Stimulated activated naive CD8-positive, alpha-beta T cell treated with anti-CD3 and anti-CD28 coated beads, Interleukin-15, amount 100 ng/mL, for 72 hours (primary cell): ENCODE results near the gene SOCS6.
"Not testable (repeated sequence)": the region's sequence is repeated elsewhere in the genome, so short reads cannot be mapped to it uniquely, and the experiment has no call there.

Experiments used
- ATAC-seq: fragments of 150-1000 bp; cut with Tn5 transposase; 2 replicates; pipeline ENCODE4 v1.10.0; 2021; ENCODE audit warnings: mild to moderate bottlenecking, moderate library complexity
- DNase-seq, 2 donors: peaks; one replicate each; pipeline ENCODE4 v3.0.0; 2021 to 2022
- H3K27ac Mint-ChIP-seq, 2 donors: one replicate each; pipeline ENCODE4 v1.8.0; 2022; ENCODE audit warnings: mild to moderate bottlenecking in 2 of 2, mixed read lengths in 2 of 2, moderate library complexity in 2 of 2
- H3K27me3 Mint-ChIP-seq: one replicate; pipeline ENCODE4 v1.8.0; 2022; ENCODE audit warnings: mixed read lengths
- H3K4me1 Mint-ChIP-seq: one replicate; pipeline ENCODE4 v1.8.0; 2022; ENCODE audit warnings: mild to moderate bottlenecking, mixed read lengths
- H3K4me3 Mint-ChIP-seq, 2 donors: one replicate each; pipeline ENCODE4 v1.8.0; 2022; ENCODE audit warnings: mild to moderate bottlenecking in 2 of 2, mixed read lengths in 2 of 2, moderate library complexity in 1 of 2
- H3K9me3 Mint-ChIP-seq, 2 donors: one replicate each; pipeline ENCODE4 v1.8.0; 2022; ENCODE audit warnings: mixed read lengths in 2 of 2

The SOCS6 gene

DNA sequence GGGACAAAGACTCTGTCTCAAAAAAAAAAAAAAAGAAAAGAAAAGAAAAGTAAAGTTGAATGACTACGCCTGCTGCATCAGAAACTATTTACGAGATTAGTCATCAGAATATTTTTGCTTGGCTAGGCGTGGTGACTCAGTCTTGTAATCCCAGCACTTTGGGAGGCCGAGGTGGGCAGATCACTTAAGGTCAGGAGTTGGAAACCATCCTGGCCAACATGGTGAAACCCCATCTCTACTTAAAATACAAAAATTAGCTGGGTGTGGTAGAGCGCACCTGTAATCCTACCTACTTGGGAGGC, 69.2 kb downstream of the SOCS6 start:
- H3K9me3 Mint-ChIP-seq = peaks cover 4 to 18% of the 10 kb centered on the region in 2 donors
- ATAC-seq, H3K4me3 Mint-ChIP-seq, DNase-seq, H3K4me1 Mint-ChIP-seq, H3K27ac Mint-ChIP-seq, H3K27me3 Mint-ChIP-seq: not testable (repeated sequence)

DNA sequence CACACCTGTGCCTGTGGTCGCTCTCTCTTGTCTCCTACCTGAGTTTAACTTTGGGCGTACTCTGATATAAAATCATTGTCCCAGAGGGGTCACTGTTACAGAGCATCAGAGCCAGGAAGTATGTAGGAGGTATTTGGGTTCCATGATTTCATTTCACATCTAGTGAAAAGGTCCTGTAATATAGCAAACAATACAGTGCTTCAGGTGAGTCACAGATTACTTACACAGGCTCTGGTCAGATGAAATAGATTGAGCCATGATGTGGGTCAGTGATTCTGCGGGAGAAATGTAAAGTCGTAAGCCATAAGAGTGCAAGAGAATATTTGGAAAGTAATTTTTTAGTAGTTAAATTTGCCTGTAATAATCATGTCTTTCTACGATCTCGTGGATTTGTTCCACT, 70.2 kb downstream of the SOCS6 start:
- Mint-ChIP-seq H3K27ac (no peak overlapping the region), H3K4me3 (no peak overlapping the region), H3K9me3 (peaks cover 0 to 8% of the 10 kb centered on the region in 2 donors), H3K27me3 (no peaks in the 10 kb centered on the region), H3K4me1 (no peaks in the 10 kb centered on the region)
- no peak for ATAC-seq
- DNase-seq = no peak

DNA sequence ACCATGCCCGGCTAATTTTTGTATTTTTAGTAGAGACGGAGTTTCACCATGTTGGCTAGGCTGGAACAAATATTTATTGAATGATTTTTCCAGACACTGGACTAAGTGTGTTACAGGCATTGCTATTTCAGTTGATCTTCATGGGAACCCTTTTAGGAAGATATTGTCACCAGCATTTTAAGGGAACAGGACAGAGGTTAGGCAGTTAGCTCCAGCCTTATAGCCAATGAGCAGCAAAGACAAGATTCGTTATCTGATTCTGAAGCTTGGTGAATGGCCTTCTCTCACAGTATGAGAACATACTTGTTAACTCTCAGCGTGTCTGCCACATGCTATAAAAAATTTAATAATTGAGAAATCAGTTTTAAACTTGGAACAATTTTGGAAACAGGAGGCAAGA, 73.4 kb downstream of the SOCS6 start:
- DNase-seq (no peak), ATAC-seq (no peak)
- Mint-ChIP-seq H3K4me3 (no peak overlapping the region), H3K27me3 (peaks cover 10% of the 10 kb centered on the region), H3K27ac (no peak overlapping the region), H3K4me1 (no peaks in the 10 kb centered on the region), H3K9me3 (no peaks in the 10 kb centered on the region)

DNA sequence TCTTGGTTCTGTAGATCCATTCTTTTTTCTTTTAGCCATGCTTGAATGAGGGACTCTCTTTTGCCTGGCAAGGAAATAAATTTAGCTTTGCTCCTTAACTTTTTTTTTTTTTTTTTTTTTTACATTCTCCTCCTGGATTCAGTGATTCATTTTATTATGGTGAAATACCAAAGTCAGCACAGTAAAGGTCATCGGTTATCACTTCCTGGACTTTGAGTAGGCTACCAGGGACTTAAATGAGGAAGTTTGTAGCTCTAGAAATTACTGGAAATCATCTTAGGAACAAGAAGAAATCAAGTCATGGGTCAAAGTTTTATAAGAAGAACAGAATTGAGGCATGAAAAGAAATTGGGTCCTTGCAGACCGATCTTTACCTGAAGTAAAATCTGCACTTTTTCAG, 75.0 kb downstream of the SOCS6 start:
- no peak for ATAC-seq
- H3K9me3 Mint-ChIP-seq = no peaks in the 10 kb centered on the region
- no peak overlapping the region for H3K4me3 Mint-ChIP-seq
- no peaks in the 10 kb centered on the region for H3K4me1 Mint-ChIP-seq
- H3K27ac Mint-ChIP-seq = no peak overlapping the region
- H3K27me3 Mint-ChIP-seq = peaks cover 13% of the 10 kb centered on the region
- no peak for DNase-seq

DNA sequence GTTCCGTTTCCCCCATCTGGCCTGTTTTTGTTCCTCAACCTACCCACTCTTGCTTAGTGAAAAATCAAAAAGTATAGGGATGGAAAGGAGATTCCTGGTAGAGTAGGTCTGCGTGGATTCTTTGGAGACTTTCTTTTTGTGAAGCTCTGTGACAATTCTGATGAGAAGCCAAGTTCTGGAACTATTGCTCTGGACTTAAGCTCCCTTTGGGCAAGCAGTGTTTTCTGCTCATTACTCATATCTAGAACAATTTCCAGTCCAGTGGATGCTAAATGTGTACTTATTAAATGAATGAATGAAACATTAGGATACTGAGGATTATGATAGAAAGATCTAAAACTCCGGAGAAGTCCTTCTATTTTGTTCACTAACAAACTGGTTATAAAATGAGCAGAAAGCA, 76.5 kb downstream of the SOCS6 start:
- no peak overlapping the region for H3K4me3 Mint-ChIP-seq
- no peaks in the 10 kb centered on the region for H3K4me1 Mint-ChIP-seq
- ATAC-seq (no peak), DNase-seq (no peak)
- H3K27me3 Mint-ChIP-seq = peaks cover 19% of the 10 kb centered on the region
- H3K9me3 Mint-ChIP-seq = no peaks in the 10 kb centered on the region
- no peak overlapping the region for H3K27ac Mint-ChIP-seq

DNA sequence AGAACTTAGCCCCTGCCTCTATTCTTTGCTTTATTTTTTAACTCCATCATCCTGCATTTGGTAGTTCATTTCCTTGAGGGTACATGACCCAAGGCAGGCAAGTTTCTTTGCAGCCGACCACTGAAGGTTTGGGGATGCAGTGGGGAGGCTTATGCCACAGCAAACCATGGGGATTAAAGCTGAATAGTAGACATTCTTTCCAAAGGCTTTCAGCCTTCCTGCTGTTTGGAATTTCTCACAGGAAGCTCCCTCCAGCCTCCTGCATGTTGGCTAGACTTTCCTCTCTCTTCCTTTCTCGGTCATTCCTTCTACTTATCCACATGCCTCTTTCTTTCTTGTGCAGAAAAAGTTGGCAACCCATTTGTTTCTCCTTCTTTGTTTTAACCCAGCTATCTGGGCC, 77.3 kb downstream of the SOCS6 start:
- no peak overlapping the region for H3K4me3 Mint-ChIP-seq
- H3K27me3 Mint-ChIP-seq = peaks cover 27% of the 10 kb centered on the region
- H3K9me3 Mint-ChIP-seq = no peaks in the 10 kb centered on the region
- no peaks in the 10 kb centered on the region for H3K4me1 Mint-ChIP-seq
- ATAC-seq (no peak), DNase-seq (no peak)
- no peak overlapping the region for H3K27ac Mint-ChIP-seq

DNA sequence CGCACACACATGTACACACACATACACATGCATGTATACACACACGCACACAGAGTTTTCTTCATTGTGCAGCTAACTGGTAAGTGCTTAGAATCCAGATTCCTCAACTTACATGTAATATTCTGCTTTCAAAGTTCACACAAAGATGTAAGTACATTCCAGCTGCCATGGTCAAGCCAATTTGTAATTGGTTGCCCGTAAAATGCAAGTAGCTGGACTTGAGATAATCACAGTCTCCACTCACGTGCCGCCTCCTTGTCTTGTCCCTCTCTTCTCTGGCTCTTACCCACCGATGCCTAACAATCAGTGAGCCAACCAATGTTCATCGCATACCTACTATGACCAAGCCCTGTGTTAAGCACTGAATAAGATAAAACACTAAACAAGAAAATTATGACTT, 77.8 kb downstream of the SOCS6 start:
- Mint-ChIP-seq H3K27ac (no peak overlapping the region), H3K4me3 (no peak overlapping the region), H3K9me3 (no peaks in the 10 kb centered on the region), H3K4me1 (no peaks in the 10 kb centered on the region), H3K27me3 (peaks cover 27% of the 10 kb centered on the region)
- DNase-seq = no peak
- no peak for ATAC-seq

DNA sequence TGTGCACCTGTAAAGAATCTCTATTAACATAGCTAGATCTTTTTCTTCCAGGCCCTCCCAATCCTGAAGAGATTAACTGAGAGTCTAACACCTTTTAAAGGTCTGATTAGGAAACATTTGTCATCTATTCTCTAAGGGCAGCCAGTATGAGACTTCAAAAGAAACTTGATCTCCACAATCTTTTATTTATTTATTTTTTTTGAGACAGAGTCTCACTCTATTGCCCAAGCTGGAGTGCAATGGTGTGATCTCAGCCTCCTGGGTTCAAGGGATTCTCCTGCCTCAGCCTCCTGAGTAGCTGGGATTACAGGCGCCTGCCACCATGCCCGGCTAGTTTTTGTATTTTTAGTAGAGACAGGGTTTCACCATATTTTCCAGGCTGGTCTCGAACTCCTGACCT, 78.5 kb downstream of the SOCS6 start:
- not testable (repeated sequence) for H3K9me3 Mint-ChIP-seq, DNase-seq, H3K4me3 Mint-ChIP-seq, ATAC-seq, H3K4me1 Mint-ChIP-seq, H3K27ac Mint-ChIP-seq
- peaks cover 27% of the 10 kb centered on the region for H3K27me3 Mint-ChIP-seq

DNA sequence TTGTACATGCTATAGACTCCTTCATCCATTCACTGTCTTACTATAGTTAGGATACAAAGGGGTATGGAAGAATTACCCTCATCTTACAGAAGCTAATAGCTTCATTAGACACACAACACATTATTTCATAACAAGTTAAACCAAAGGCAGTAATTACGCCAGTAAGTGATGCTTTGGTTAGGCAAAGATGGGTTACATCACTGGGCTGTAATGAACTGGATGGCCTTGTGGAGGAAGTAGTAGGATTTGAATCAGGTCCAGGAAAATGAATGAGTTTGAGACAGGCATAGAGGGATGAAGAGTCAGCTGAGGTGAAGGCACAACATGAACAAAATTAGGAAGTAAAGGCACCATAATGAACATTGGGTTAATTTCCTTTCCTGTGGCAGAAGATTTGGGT, 80.1 kb downstream of the SOCS6 start:
- DNase-seq (no peak), ATAC-seq (no peak)
- Mint-ChIP-seq H3K27ac (no peak overlapping the region), H3K4me1 (no peaks in the 10 kb centered on the region), H3K4me3 (no peak overlapping the region), H3K9me3 (no peaks in the 10 kb centered on the region), H3K27me3 (peaks cover 31% of the 10 kb centered on the region)

DNA sequence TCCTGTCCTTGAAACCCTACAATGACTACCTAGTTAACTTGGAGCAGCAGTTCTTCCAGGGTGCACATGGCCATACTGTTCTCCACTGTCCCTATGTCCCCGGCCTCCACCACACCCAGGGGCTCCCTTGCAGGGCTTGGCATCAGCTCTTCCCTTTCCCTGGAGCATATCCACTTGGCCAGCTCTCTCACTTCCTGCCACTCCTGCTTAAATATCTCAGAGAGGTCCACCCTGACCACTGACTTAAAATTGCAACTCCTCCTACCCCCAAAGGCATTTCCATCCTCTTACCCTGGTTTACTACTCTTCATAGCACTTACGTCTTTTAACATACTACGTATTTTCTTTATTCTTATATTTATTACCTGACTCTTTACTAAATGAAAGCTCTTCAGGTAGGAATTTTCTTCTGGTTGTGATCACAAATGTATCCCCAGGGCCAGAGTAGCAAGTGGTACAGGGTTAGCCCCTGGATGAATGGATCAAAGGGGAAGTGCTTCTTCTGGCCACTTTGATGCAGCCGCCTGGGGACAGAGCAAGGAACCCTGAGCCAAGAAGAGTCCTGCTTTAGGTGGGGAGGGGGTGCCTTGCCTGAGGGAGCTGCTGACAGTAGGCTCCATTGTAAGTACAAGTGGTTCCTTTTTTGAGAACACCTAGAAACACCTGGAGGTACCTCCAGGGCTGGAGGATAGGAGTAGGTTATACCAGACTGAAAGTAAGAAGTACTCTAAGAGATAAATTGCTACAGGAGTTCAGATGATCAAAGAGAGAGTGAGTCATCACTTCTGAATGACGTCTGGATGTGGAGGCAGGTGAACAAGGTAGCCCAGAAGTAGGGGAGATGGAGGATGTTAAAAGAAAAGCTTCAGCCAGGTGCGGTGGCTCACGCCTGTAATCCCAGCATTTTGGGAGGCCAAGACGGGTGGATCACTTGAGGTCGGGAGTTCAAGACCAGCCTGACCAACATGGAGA, 82.2 kb downstream of the SOCS6 start:
- H3K27ac Mint-ChIP-seq = no peak overlapping the region
- H3K9me3 Mint-ChIP-seq = peaks cover 0 to 2% of the 10 kb centered on the region in 2 donors
- H3K27me3 Mint-ChIP-seq = peaks cover 34% of the 10 kb centered on the region
- ATAC-seq (no peak), DNase-seq (no peak)
- no peaks in the 10 kb centered on the region for H3K4me1 Mint-ChIP-seq
- H3K4me3 Mint-ChIP-seq = no peak overlapping the region

DNA sequence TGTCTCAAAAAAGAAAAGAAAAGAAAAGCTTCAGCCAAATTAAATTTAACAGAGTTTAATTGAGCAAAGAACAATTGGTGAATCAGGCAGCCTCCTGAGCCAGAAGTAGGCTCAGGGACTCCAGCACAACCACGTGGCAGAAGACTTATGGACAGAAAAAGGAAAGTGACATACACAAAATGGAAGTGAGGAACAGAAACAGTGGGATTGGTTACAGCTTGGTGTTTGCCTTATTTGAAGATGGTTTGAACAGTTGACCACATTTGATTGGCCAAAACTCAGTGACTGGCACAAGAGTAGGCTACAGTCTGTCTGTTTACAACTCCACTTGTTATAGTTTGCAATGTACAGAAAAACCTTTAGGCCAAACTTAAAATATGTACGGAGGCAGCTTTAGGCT, 83.1 kb downstream of the SOCS6 start:
- no peak overlapping the region for H3K4me3 Mint-ChIP-seq
- DNase-seq (no peak), ATAC-seq (no peak)
- H3K27me3 Mint-ChIP-seq = peaks cover 25% of the 10 kb centered on the region
- H3K9me3 Mint-ChIP-seq = peaks cover 0 to 7% of the 10 kb centered on the region in 2 donors
- no peaks in the 10 kb centered on the region for H3K4me1 Mint-ChIP-seq
- H3K27ac Mint-ChIP-seq = no peak overlapping the region

DNA sequence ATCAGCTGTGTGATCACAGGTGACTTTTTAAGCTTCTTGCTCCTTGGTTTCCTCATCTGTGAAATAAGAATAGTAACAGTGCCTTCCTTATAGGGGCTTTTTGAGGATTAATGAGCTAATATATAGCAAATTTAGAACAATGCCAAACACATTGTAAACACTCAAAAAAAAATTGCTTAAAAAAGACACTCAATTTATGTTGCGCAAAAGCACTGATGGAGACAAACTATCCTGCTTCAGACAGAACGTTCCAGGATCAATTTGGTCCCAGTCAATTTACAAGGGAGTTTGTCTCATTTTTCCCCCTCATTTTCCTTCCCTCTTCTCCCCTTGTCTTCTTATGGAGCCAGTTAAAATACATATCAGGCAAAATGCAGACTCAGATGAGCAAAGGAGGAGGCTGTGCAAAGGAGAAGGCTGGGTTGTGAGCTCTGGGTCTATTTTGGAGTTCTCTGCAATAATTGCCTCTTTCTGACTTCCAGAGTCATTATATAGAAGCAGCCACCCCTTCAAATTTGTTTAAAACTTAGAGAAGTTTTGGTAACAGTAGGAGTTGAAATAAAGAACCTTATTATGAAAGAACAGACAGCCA, 83.7 kb downstream of the SOCS6 start:
- Mint-ChIP-seq H3K27ac (no peak overlapping the region), H3K9me3 (peaks cover 0 to 7% of the 10 kb centered on the region in 2 donors), H3K4me3 (no peak overlapping the region), H3K27me3 (peaks cover 25% of the 10 kb centered on the region), H3K4me1 (no peaks in the 10 kb centered on the region)
- DNase-seq = no peak
- ATAC-seq = no peak

DNA sequence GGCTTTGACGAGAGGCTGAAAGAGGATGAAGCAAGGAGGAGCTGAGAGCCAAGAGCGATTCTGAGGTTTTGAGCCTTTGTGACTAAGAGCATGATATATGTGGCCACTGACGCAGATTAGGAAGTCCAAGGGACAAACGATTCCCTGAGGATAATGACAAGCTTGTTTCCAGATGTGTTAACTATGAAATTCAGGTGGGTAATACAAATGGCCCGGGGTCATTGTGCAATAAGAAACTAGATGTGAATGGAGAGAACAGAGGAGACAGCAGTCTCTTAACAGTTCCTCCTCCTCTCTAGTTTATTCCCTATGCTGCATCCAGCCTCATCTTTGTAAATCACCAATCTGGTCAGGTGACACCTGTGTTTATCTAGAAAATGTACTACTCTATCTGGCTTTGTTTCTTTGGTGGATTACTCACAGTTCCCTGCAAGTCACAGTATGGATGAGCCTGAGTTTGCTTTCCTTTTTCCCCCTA, 84.2 kb downstream of the SOCS6 start:
- Mint-ChIP-seq H3K27ac (no peak overlapping the region), H3K9me3 (peaks cover 0 to 7% of the 10 kb centered on the region in 2 donors), H3K4me1 (no peaks in the 10 kb centered on the region), H3K27me3 (peaks cover 25% of the 10 kb centered on the region), H3K4me3 (no peak overlapping the region)
- no peak for ATAC-seq
- no peak for DNase-seq

DNA sequence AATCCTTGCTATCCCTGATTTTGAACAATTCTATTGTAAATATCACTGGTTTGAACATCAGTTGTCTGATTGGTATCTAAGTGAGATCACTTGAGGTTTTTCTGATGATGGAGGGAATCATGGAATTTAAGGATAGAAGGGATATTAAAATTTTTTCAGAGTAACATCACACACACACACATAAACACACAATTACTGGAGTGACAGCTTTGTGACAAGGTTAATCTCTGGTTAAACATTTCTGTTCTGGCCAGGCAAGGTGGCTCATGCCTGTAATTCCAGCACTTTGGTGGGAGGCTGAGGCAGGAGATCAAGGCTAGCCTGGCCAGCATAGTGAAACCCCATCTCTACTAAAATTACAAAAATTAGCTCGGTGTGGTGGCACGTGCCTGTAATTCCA, 85.3 kb downstream of the SOCS6 start:
- Mint-ChIP-seq H3K4me1 (no peaks in the 10 kb centered on the region), H3K27me3 (peaks cover 20% of the 10 kb centered on the region), H3K9me3 (peaks cover 0 to 7% of the 10 kb centered on the region in 2 donors), H3K27ac (no peak overlapping the region), H3K4me3 (no peak overlapping the region)
- no peak for ATAC-seq
- no peak for DNase-seq

DNA sequence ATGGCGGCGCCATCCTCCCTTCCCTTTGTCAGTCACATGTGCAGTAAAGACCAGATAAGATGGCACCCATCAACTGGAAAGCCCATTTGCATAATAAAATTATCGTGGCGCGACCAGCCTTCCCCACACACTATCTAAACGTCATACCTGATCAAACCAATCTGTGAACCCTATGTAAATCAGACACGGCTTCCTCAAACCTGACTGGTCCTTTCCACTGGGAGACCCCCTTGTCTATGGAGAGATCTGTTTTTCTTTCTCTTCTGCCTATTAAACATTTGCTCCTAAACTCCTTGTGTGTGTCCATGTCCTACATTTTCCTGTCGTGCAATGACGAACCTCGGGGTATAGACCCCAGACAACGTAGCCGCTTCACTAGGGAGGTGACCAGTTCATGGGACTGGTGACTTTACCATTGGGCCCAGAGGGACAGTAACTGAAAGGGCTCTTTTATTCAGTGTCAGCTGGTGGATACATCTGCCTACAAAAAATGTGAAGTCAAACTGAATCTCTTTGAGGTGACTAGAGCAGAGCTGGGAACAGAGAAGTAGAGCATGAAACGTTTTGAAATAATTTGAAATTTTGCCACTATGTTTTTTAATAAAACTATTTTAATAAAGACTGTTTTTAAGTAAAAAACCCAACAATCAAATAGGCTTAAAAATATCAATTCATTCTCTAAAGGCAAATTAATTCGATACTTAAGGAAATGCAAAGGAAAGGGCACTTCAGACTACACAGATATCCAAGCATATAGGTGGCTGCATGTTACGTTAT, 87.5 kb downstream of the SOCS6 start:
- Mint-ChIP-seq H3K4me1 (no peaks in the 10 kb centered on the region), H3K27ac (no peak overlapping the region), H3K9me3 (peaks cover 0 to 7% of the 10 kb centered on the region in 2 donors), H3K27me3 (peaks cover 9% of the 10 kb centered on the region), H3K4me3 (no peak overlapping the region)
- DNase-seq = no peak
- ATAC-seq = no peak

DNA sequence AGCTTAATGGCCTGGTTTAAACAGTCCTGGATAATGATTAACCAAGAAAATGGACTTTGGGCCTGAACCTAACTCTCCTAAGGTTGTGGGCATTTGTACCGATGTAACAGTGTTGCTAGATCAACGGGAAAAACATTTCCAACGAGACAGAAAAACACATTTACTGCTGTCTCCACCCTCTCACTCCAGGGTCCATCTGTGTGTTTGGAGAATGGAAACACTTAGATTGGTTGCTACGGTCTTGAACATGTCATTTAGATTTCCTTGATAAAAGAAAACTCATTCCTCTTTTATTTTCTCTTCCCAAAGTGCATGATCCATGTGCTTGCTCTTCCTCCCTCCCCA, 88.0 kb downstream of the SOCS6 start:
- Mint-ChIP-seq H3K27ac (no peak overlapping the region), H3K27me3 (peaks cover 9% of the 10 kb centered on the region), H3K4me1 (no peaks in the 10 kb centered on the region), H3K9me3 (peaks cover 0 to 7% of the 10 kb centered on the region in 2 donors), H3K4me3 (no peak overlapping the region)
- DNase-seq (no peak), ATAC-seq (no peak)
